ENCODE results near the gene FASN.

The FASN gene

DNA sequence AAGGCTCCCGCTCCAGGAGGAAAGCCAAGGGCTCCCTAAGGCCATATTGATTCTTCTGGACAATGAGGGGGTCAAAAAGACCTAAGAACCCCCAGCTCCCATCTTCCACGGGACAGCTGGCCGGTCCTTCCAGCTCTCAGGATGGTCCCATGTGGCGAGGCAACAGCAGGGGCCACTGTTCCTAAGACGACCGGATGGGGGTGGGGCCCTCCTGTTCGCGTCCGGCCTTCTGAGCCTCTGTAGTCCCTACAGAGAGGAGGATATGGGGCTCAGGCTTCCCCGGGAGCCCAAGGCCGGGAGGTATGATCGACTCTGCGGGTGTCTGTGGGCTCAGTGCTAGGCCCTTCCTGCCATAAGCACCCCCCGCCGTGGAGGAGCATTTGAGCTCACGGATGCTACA, 54.5 kb downstream of the FASN start:
- no peak overlapping the region for H3K9ac ChIP-seq (ENCODE audit: low read length)
- H2AFZ ChIP-seq (ENCODE audit: low read depth, low read length, severe bottlenecking), result no peak overlapping the region

GRCh38 chr17:82042649-82043048, 55.4 kb downstream of the FASN start:
- Histone ChIP-seq H3K27me3 (ENCODE audit: low read length) (no peaks in the 10 kb centered on the region), H3K4me2 (ENCODE audit: low read depth, low read length, poor library complexity, severe bottlenecking) (no peak overlapping the region), H3F3A (ENCODE audit: insufficient read depth) (no peaks in the 10 kb centered on the region), H3K79me2 (ENCODE audit: insufficient read depth, low read length) (no peaks in the 10 kb centered on the region), H3K27ac (ENCODE audit: low read depth, low read length) (no peak overlapping the region), H3K4me3 (ENCODE audit: insufficient read depth, low read length, poor library complexity, severe bottlenecking) (no peak overlapping the region), H3K9me3 (ENCODE audit: insufficient read depth, low read length) (no peaks in the 10 kb centered on the region), H3K36me3 (ENCODE audit: low read length) (no peaks in the 10 kb centered on the region), H3K9ac (ENCODE audit: low read length) (no peak overlapping the region), H3K9me2 (replicated peaks; ENCODE audit: insufficient read depth, low read length) (no peaks in the 10 kb centered on the region), H4K20me1 (ENCODE audit: low read depth, low read length) (no peaks in the 10 kb centered on the region), H2AFZ (ENCODE audit: low read depth, low read length, severe bottlenecking) (no peak overlapping the region)
- no peak for TF ChIP-seq CTCF (IDR thresholded peaks at IDR 0.05; ENCODE audit: insufficient read depth, low read length, poor library complexity, severe bottlenecking)
- no peak for TF ChIP-seq EZH2phosphoT487 (conservative IDR thresholded peaks at IDR 0.05; ENCODE audit: low read length)

More for the DNA sequence above, 54.5 kb downstream of the FASN start:
- Histone ChIP-seq H3K4me2 (ENCODE audit: low read depth, low read length, poor library complexity, severe bottlenecking) (no peak overlapping the region), H3K9me2 (replicated peaks; ENCODE audit: insufficient read depth, low read length) (no peaks in the 10 kb centered on the region), H4K20me1 (ENCODE audit: low read depth, low read length) (no peaks in the 10 kb centered on the region), H3F3A (ENCODE audit: insufficient read depth) (no peaks in the 10 kb centered on the region), H3K79me2 (ENCODE audit: insufficient read depth, low read length) (no peaks in the 10 kb centered on the region), H3K27me3 (ENCODE audit: low read length) (no peaks in the 10 kb centered on the region), H3K27ac (ENCODE audit: low read depth, low read length) (no peak overlapping the region), H3K9me3 (ENCODE audit: insufficient read depth, low read length) (no peaks in the 10 kb centered on the region), H3K4me3 (ENCODE audit: insufficient read depth, low read length, poor library complexity, severe bottlenecking) (no peak overlapping the region), H3K36me3 (ENCODE audit: low read length) (no peaks in the 10 kb centered on the region)
- TF ChIP-seq CTCF (IDR thresholded peaks at IDR 0.05; ENCODE audit: insufficient read depth, low read length, poor library complexity, severe bottlenecking) (no peak), EZH2phosphoT487 (conservative IDR thresholded peaks at IDR 0.05; ENCODE audit: low read length) (no peak)

DNA sequence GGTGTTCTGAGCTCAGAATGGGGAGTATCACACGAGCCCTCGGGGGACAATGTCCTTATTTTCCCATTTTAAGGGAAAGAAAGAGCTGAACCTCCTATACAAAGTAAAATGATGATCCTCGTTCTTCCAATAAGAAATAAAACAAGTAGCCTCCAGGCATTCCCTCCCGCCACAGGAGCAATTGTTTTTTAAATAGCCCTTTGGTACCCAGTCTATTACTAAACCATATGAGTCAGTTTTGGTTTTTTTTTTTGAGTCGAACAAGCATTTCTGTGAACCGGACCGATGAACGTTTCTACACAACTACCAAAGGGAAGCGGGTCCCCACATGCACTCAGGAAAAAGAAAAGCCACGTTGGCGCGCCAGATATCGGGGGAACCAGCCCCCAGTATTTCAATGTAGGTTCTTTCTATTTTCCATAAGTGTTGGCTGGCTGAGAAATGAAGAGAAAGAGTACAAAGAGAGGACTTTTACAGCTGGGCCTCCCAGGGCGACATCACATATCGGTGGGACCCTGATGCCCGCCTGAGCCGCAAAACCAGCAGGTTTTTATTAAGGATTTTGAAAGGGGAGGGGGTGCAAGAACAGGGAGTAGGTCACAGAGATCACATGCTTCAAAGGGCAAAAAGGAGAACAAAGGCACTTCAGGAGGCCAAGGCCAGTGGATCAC, 56.8 kb downstream of the FASN start:
- no peak overlapping the region for H3K4me2 ChIP-seq (ENCODE audit: low read depth, low read length, poor library complexity, severe bottlenecking)
- no peaks in the 10 kb centered on the region for H3K9me3 ChIP-seq (ENCODE audit: insufficient read depth, low read length)
- TF ChIP-seq CTCF (IDR thresholded peaks at IDR 0.05; ENCODE audit: insufficient read depth, low read length, poor library complexity, severe bottlenecking), result no peak
- no peak for TF ChIP-seq EZH2phosphoT487 (conservative IDR thresholded peaks at IDR 0.05; ENCODE audit: low read length)
- H2AFZ ChIP-seq (ENCODE audit: low read depth, low read length, severe bottlenecking), result no peak overlapping the region
- H3K36me3 ChIP-seq (ENCODE audit: low read length), result no peaks in the 10 kb centered on the region
- peaks cover 4% of the 10 kb centered on the region; the same call in 1 of the 2 replicates for H4K20me1 ChIP-seq (ENCODE audit: low read depth, low read length)
- H3K27me3 ChIP-seq (ENCODE audit: low read length), result no peaks in the 10 kb centered on the region
- no peak overlapping the region for H3K4me3 ChIP-seq (ENCODE audit: insufficient read depth, low read length, poor library complexity, severe bottlenecking)
- H3K79me2 ChIP-seq (ENCODE audit: insufficient read depth, low read length), result peaks cover 8% of the 10 kb centered on the region
- no peak overlapping the region for H3K9ac ChIP-seq (ENCODE audit: low read length)
- no peaks in the 10 kb centered on the region for H3K9me2 ChIP-seq (replicated peaks; ENCODE audit: insufficient read depth, low read length)
- no peaks in the 10 kb centered on the region for H3F3A ChIP-seq (ENCODE audit: insufficient read depth)
- H3K27ac ChIP-seq (ENCODE audit: low read depth, low read length), result no peak overlapping the region

Data from SU-DHL-6 (cell line).